Mammary epithelial cell (primary cell): ENCODE measurements around the gene CCDC78.

Experiments
- CTCF ChIP-seq, 2 donors: IDR thresholded peaks in 1 of 2; conservative IDR thresholded peaks in 1 of 2; 2 replicates each; pipeline ENCODE4 v1.5.1; 2011 to 2012; ENCODE audit warnings: inconsistent platforms in 2 of 2, low read length in 2 of 2, mild to moderate bottlenecking in 2 of 2, control low read depth in 1 of 2, low read depth in 1 of 2; ENCODE audit not compliant: insufficient read depth in 1 of 2; ENCODE audit errors: extremely low read depth in 1 of 2
- EZH2 ChIP-seq: IDR thresholded peaks from 2 replicates; pipeline ENCODE4 v1.6.1; 2012; ENCODE audit warnings: low read length, inconsistent platforms, borderline replicate concordance

DNA sequence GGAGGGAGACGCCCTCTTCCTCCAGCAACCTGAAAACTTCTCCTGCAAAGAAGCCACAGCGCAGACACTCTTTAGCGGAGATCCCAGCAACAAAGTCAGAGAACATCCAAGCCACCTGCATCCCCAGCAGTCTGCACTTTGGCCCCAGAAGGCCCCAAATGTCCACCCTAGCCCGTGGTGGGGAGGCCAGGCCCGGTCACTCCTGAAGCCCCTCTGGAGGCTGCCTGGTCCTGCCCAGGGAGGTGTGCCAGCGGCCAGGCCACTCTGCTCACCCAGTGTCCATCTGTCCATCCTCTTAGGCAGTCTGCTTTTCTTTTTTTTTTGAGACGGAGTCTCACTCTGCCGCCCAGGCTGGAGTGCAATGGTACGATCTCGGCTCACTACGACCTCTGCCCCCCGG, 6.1 kb upstream of the CCDC78 start:
- TF ChIP-seq CTCF (conservative IDR thresholded peaks at IDR 0.05 in 1 of 2, IDR thresholded peaks at IDR 0.05 in 1 of 2; ENCODE audit: extremely low read depth in 1 of 2, insufficient read depth in 1 of 2, low read depth in 1 of 2, low read length in 2 of 2) (no peak), EZH2 (no peak)
